Esophagus muscularis mucosa (tissue), 3 donors: ENCODE results near the gene RSAD1.

Source experiments
- POLR2AphosphoS5 ChIP-seq, 2 donors: sonication (generic); formaldehyde crosslinking; IDR thresholded peaks; one replicate each; pipeline ENCODE4 v1.6.1; 2017; ENCODE audit warnings: antibody characterized with exemption in 2 of 2
- TF ChIP-seq, protein P1 (sequence below), 3 experiments: fragments of 200-600 bp in 2 of 3; fragments of 450-650 bp in 1 of 3; sonication (generic) in 2 of 3; IDR thresholded peaks; one replicate each; pipeline ENCODE4 v1.5.1; 2017 to 2019; ENCODE audit warnings: antibody characterized with exemption in 3 of 3, mild to moderate bottlenecking in 2 of 3, moderate library complexity in 1 of 3

DNA sequence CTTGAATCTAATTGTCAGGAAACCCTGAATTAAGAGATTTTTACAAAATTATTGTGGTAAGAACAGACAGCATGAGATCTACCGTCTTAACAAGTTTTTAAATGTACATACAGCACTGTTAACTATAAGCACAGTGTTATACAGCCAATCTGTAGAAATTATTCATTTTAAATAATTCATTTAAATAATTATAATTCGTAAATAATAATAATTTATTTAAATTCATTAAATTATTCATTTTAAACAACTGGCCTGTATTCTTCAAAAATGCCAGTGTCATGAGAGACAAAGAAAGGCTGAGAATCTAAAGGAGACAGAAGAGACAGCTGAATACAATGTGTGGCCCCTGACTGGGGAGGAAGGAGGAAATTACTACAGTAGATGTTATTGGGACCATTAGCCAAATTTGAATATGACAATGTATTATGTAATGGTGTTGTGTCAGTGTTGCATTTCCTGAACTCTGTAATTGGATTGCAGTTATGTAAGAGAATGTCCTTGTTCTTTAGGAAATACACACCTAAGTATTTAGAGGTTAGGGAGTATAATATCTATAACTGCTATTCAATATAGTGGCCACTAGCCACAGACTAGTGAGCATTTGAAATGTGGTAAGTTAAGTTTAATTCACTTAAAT lies 2.3 kb downstream of the RSAD1 start:
- TF ChIP-seq POLR2AphosphoS5 (IDR thresholded peaks at IDR 0.05), result no peak
- TF ChIP-seq, protein P1, sequence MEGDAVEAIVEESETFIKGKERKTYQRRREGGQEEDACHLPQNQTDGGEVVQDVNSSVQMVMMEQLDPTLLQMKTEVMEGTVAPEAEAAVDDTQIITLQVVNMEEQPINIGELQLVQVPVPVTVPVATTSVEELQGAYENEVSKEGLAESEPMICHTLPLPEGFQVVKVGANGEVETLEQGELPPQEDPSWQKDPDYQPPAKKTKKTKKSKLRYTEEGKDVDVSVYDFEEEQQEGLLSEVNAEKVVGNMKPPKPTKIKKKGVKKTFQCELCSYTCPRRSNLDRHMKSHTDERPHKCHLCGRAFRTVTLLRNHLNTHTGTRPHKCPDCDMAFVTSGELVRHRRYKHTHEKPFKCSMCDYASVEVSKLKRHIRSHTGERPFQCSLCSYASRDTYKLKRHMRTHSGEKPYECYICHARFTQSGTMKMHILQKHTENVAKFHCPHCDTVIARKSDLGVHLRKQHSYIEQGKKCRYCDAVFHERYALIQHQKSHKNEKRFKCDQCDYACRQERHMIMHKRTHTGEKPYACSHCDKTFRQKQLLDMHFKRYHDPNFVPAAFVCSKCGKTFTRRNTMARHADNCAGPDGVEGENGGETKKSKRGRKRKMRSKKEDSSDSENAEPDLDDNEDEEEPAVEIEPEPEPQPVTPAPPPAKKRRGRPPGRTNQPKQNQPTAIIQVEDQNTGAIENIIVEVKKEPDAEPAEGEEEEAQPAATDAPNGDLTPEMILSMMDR (IDR thresholded peaks at IDR 0.05), result no peak
